SK-N-SH (cell line): Measurements from ENCODE around the gene SCAPER. TPM values are rescaled to one million over a fixed set of nuclear protein-coding genes. Genes with fewer than 3 reads are reported as not detected.

ENCODE experiments used
- CTCF ChIA-PET: fragments of 300-600, 350-600 bp; formaldehyde crosslinking; extraction: SDS; loops from one replicate; lab custom pipeline; 2021; lab: Yijun Ruan, JAX
- POLR2A ChIA-PET: fragments of 350-600 bp; sonication (Branson Sonifier 250); formaldehyde crosslinking; extraction: SDS; loops from one replicate; lab custom pipeline; 2020; ENCODE audit warnings: antibody characterized with exemption, inconsistent platforms; lab: Yijun Ruan, JAX
- DNase-seq: peaks from one replicate; pipeline ENCODE4 v3.0.0; 2012
- H2AFZ ChIP-seq: fragments of 200-600 bp; sonication (generic); 2 replicates; pipeline ENCODE4 v1.8.1; 2016; ENCODE audit warnings: antibody characterized with exemption, mild to moderate bottlenecking, low read depth
- H3F3A ChIP-seq: fragments of 200-600 bp; sonication (generic); replicated peaks from 2 replicates; pipeline ENCODE3; 2016; ENCODE audit warnings: antibody characterized with exemption, mild to moderate bottlenecking; ENCODE audit not compliant: insufficient read depth
- H3K27ac ChIP-seq, 2 experiments: fragments of 200-500 bp in 1 of 2; fragments of 200-600 bp in 1 of 2; sonication (Bioruptor generic) in 1 of 2; sonication (generic), shearing (Covaris generic) in 1 of 2; 2 replicates each; pipeline versions ENCODE4 v1.5.1 to v1.6.1; 2014 to 2016; ENCODE audit warnings: low read depth in 2 of 2, inconsistent platforms in 1 of 2, low read length in 1 of 2, mild to moderate bottlenecking in 1 of 2, mixed read lengths in 1 of 2
- H3K27me3 ChIP-seq: fragments of 200-600 bp; sonication (generic), shearing (Covaris generic); 2 replicates; pipeline ENCODE4 v1.6.1; 2016; ENCODE audit warnings: mixed run types; ENCODE audit not compliant: insufficient read depth
- H3K36me3 ChIP-seq, 2 experiments: fragments of 200-500 bp in 1 of 2; fragments of 200-600 bp in 1 of 2; sonication (Bioruptor generic) in 1 of 2; sonication (generic) in 1 of 2; replicated peaks in 1 of 2; 2 replicates each; pipeline versions ENCODE3 to v1.5.1; 2014 to 2016; ENCODE audit warnings: low read length in 1 of 2, mild to moderate bottlenecking in 1 of 2; ENCODE audit not compliant: insufficient read depth in 2 of 2, control insufficient read depth in 1 of 2
- H3K4me1 ChIP-seq, 2 experiments: fragments of 200-500 bp in 1 of 2; fragments of 200-600 bp in 1 of 2; sonication (Bioruptor generic) in 1 of 2; sonication (generic), shearing (Covaris generic) in 1 of 2; 2 replicates each; pipeline versions ENCODE4 v1.5.1 to v1.6.1; 2014 to 2016; ENCODE audit warnings: low read depth in 1 of 2, low read length in 1 of 2, mixed run types in 1 of 2; ENCODE audit not compliant: insufficient read depth in 2 of 2, control insufficient read depth in 1 of 2
- H3K4me2 ChIP-seq: fragments of 200-600 bp; sonication (generic), shearing (Covaris generic); 2 replicates; pipeline ENCODE4 v1.6.1; 2017; ENCODE audit warnings: mixed run types
- H3K4me3 ChIP-seq, 2 experiments: fragments of 200-500 bp in 1 of 2; fragments of 200-600 bp in 1 of 2; sonication (Bioruptor generic) in 1 of 2; sonication (generic), shearing (Covaris generic) in 1 of 2; 2 replicates each; pipeline versions ENCODE4 v1.5.1 to v1.8.1; 2014 to 2016; ENCODE audit warnings: low read depth in 2 of 2, inconsistent platforms in 1 of 2, low read length in 1 of 2, mild to moderate bottlenecking in 1 of 2, mixed read lengths in 1 of 2, moderate library complexity in 1 of 2
- H3K79me2 ChIP-seq: fragments of 200-600 bp; sonication (generic); 2 replicates; pipeline ENCODE4 v1.8.1; 2017; ENCODE audit warnings: mild to moderate bottlenecking; ENCODE audit not compliant: insufficient read depth
- H3K9ac ChIP-seq: fragments of 200-600 bp; sonication (generic); 2 replicates; pipeline ENCODE4 v1.6.1; 2017; ENCODE audit warnings: mixed run types
- H3K9me2 ChIP-seq: fragments of 200-600 bp; sonication (generic); 2 replicates; pipeline ENCODE4 v1.6.1; 2017; ENCODE audit warnings: mixed run types
- H3K9me3 ChIP-seq: fragments of 200-600 bp; sonication (generic); 2 replicates; pipeline ENCODE4 v1.6.1; 2017; ENCODE audit warnings: mixed run types, mild to moderate bottlenecking, moderate library complexity
- H4K20me1 ChIP-seq: fragments of 200-600 bp; sonication (generic); 2 replicates; pipeline ENCODE4 v1.6.1; 2017; ENCODE audit warnings: mild to moderate bottlenecking, mixed run types; ENCODE audit not compliant: insufficient read depth
- EZH2phosphoT487 ChIP-seq: fragments of 200-600 bp; sonication (generic); IDR thresholded peaks from 2 replicates; pipeline ENCODE4 v1.6.1; 2017; ENCODE audit warnings: low read depth, mixed run types, mild to moderate bottlenecking, antibody characterized with exemption, moderate library complexity, borderline replicate concordance
- FOXJ3 ChIP-seq: sonication (generic); formaldehyde crosslinking; IDR thresholded peaks from 2 replicates; pipeline ENCODE4 v1.5.1; 2020; ENCODE audit warnings: mild to moderate bottlenecking, missing genetic modification reagents
- JUND ChIP-seq: IDR thresholded peaks from 2 replicates; pipeline ENCODE4 v1.4.0; 2012
- MXI1 ChIP-seq: IDR thresholded peaks from 2 replicates; pipeline ENCODE4 v1.6.1; 2012; ENCODE audit warnings: mild to moderate bottlenecking, low read depth, low read length, improper control_type of control experiment
- RCOR1 ChIP-seq: fragments of 150-350 bp; IDR thresholded peaks from 2 replicates; pipeline ENCODE4 v1.6.1; 2017; ENCODE audit warnings: antibody characterized with exemption, low read length
- RFX5 ChIP-seq: IDR thresholded peaks from 2 replicates; pipeline ENCODE4 v1.6.1; 2012; ENCODE audit warnings: mild to moderate bottlenecking, improper control_type of control experiment, low read length
- SMC3 ChIP-seq: IDR thresholded peaks from 2 replicates; pipeline ENCODE4 v1.6.1; 2012; ENCODE audit warnings: low read depth, low read length, improper control_type of control experiment
- TCF12 ChIP-seq: IDR thresholded peaks from 2 replicates; pipeline ENCODE4 v1.4.0; 2012
- TEAD4 ChIP-seq: IDR thresholded peaks from 2 replicates; pipeline ENCODE4 v1.4.0; 2012; ENCODE audit warnings: mild to moderate bottlenecking, borderline replicate concordance; ENCODE audit not compliant: insufficient read depth
- WGBS: methylation state at CpG from one replicate; pipeline ENCODE4 v1.1.6; 2017; ENCODE audit warnings: low lambda C conversion rate; 5-methylcytosine and 5-hydroxymethylcytosine counted together
- polyA plus RNA-seq, 3 experiments: library from polyadenylated mRNA; depleted of rRNA; stranded (reverse); fragments of >200 nt; gene quantifications; 2 replicates each; pipeline ENCODE4 v1.2.3, GENCODE V29; 2012
- TF ChIP-seq, protein P1 (sequence below): fragments of 200-600 bp; sonication (generic); IDR thresholded peaks from 2 replicates; pipeline ENCODE4 v1.6.1; 2017; ENCODE audit warnings: antibody characterized with exemption, mild to moderate bottlenecking, moderate library complexity
- TF ChIP-seq, protein P2 (sequence below): fragments of 150-350 bp; IDR thresholded peaks from 2 replicates; pipeline ENCODE4 v1.6.1; 2016; ENCODE audit warnings: mild to moderate bottlenecking, low read depth, low read length
- TF ChIP-seq, protein P3 (sequence below): IDR thresholded peaks from 2 replicates; pipeline ENCODE4 v1.4.0; 2012; ENCODE audit warnings: low read depth, borderline replicate concordance
- TF ChIP-seq, protein P4 (sequence below): IDR thresholded peaks from 2 replicates; pipeline ENCODE4 v1.4.0; 2012; ENCODE audit warnings: low read depth, borderline replicate concordance

Gene SCAPER
- polyA plus RNA-seq, 1 of the 3 experiments (the other 2 are of a cell fraction), result 1.8 TPM

DNA sequence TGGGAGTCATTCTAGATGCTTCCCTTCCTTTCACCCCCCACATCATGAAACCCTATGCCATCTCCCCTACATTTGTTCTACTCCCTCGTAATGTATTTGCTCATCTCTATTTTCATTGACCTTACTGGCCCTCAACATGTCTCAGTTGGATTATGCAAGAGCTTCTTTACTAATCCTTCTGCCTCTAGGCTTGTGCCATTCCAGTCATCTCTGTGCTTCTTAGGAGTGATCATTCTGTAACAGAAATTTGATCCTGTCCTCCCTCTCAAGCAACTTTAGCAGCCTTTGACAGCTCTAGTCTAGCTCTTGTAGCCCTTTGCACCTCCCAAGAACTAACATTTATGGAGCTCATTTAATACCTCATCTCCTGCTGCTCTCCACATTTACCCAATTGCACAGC lies 503.9 kb downstream of the SCAPER start:
- no peak for DNase-seq
- H3K9me3 ChIP-seq, result no peaks in the 10 kb centered on the region
- ChIA-PET POLR2A (no interaction called here), CTCF (no interaction called here)
- no peak for TF ChIP-seq EZH2phosphoT487
- TF ChIP-seq TEAD4, result no peak
- TF ChIP-seq TCF12, result no peak
- TF ChIP-seq JUND, result no peak
- no peak for TF ChIP-seq SMC3
- TF ChIP-seq, protein P1, sequence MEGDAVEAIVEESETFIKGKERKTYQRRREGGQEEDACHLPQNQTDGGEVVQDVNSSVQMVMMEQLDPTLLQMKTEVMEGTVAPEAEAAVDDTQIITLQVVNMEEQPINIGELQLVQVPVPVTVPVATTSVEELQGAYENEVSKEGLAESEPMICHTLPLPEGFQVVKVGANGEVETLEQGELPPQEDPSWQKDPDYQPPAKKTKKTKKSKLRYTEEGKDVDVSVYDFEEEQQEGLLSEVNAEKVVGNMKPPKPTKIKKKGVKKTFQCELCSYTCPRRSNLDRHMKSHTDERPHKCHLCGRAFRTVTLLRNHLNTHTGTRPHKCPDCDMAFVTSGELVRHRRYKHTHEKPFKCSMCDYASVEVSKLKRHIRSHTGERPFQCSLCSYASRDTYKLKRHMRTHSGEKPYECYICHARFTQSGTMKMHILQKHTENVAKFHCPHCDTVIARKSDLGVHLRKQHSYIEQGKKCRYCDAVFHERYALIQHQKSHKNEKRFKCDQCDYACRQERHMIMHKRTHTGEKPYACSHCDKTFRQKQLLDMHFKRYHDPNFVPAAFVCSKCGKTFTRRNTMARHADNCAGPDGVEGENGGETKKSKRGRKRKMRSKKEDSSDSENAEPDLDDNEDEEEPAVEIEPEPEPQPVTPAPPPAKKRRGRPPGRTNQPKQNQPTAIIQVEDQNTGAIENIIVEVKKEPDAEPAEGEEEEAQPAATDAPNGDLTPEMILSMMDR, result no peak
- TF ChIP-seq, protein P2, sequence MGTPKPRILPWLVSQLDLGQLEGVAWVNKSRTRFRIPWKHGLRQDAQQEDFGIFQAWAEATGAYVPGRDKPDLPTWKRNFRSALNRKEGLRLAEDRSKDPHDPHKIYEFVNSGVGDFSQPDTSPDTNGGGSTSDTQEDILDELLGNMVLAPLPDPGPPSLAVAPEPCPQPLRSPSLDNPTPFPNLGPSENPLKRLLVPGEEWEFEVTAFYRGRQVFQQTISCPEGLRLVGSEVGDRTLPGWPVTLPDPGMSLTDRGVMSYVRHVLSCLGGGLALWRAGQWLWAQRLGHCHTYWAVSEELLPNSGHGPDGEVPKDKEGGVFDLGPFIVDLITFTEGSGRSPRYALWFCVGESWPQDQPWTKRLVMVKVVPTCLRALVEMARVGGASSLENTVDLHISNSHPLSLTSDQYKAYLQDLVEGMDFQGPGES, result no peak
- no peak for TF ChIP-seq FOXJ3 (CRISPR knock-in tag)
- no peak for TF ChIP-seq RCOR1
- TF ChIP-seq MXI1, result no peak
- TF ChIP-seq, protein P3, sequence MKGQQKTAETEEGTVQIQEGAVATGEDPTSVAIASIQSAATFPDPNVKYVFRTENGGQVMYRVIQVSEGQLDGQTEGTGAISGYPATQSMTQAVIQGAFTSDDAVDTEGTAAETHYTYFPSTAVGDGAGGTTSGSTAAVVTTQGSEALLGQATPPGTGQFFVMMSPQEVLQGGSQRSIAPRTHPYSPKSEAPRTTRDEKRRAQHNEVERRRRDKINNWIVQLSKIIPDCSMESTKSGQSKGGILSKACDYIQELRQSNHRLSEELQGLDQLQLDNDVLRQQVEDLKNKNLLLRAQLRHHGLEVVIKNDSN, result no peak
- TF ChIP-seq, protein P4, sequence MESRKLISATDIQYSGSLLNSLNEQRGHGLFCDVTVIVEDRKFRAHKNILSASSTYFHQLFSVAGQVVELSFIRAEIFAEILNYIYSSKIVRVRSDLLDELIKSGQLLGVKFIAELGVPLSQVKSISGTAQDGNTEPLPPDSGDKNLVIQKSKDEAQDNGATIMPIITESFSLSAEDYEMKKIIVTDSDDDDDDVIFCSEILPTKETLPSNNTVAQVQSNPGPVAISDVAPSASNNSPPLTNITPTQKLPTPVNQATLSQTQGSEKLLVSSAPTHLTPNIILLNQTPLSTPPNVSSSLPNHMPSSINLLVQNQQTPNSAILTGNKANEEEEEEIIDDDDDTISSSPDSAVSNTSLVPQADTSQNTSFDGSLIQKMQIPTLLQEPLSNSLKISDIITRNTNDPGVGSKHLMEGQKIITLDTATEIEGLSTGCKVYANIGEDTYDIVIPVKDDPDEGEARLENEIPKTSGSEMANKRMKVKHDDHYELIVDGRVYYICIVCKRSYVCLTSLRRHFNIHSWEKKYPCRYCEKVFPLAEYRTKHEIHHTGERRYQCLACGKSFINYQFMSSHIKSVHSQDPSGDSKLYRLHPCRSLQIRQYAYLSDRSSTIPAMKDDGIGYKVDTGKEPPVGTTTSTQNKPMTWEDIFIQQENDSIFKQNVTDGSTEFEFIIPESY, result no peak
- TF ChIP-seq RFX5, result no peak
- H3K4me1 ChIP-seq, result no peaks in the 10 kb centered on the region
- H3K4me3 ChIP-seq, result no peak overlapping the region
- no peak overlapping the region for H3K27ac ChIP-seq
- no peak overlapping the region for H3K4me2 ChIP-seq
- H3K27me3 ChIP-seq, result no peaks in the 10 kb centered on the region
- H3K9me2 ChIP-seq, result no peaks in the 10 kb centered on the region
- WGBS, result 75% methylated on average over 1 of the region's 1 CpG
- H3K36me3 ChIP-seq, result no peaks in the 10 kb centered on the region
- no peaks in the 10 kb centered on the region for H3F3A ChIP-seq
- H3K9ac ChIP-seq, result no peak overlapping the region
- H2AFZ ChIP-seq, result no peak overlapping the region
- no peaks in the 10 kb centered on the region for H3K79me2 ChIP-seq
- H4K20me1 ChIP-seq, result no peaks in the 10 kb centered on the region
